MM.1S (cell line): ENCODE measurements around the gene PSD2.

Experiments used
- DNase-seq: peaks from one replicate; pipeline ENCODE4 v3.0.0-alpha.2; 2015
- H2AFZ ChIP-seq: fragments of 300-600 bp; sonication (generic); 2 replicates; pipeline ENCODE4 v1.6.0; 2016; ENCODE audit warnings: antibody characterized with exemption, low read length
- H3F3A ChIP-seq: fragments of 300-600 bp; sonication (generic); 2 replicates; pipeline ENCODE4 v1.6.1; 2016; ENCODE audit warnings: mild to moderate bottlenecking, antibody characterized with exemption, low read length, moderate library complexity, mixed read lengths; ENCODE audit not compliant: insufficient read depth
- H3K27ac ChIP-seq: fragments of 300-600 bp; sonication (generic); 2 replicates; pipeline ENCODE4 v1.5.1; 2016; ENCODE audit warnings: mild to moderate bottlenecking, low read length
- H3K27me3 ChIP-seq: fragments of 300-600 bp; sonication (generic); replicated peaks from 2 replicates; pipeline ENCODE4 v1.6.0; 2016; ENCODE audit warnings: low read length; ENCODE audit not compliant: insufficient read depth
- H3K36me3 ChIP-seq: fragments of 300-600 bp; sonication (generic); replicated peaks from 2 replicates; pipeline ENCODE4 v1.6.1; 2016; ENCODE audit warnings: mild to moderate bottlenecking, low read length, mixed read lengths; ENCODE audit not compliant: insufficient read depth
- H3K4me1 ChIP-seq: fragments of 300-600 bp; sonication (generic); 2 replicates; pipeline ENCODE4 v1.6.1; 2016; ENCODE audit warnings: low read length, mixed read lengths
- H3K4me2 ChIP-seq: fragments of 300-600 bp; sonication (generic); 2 replicates; pipeline ENCODE4 v1.6.0; 2016; ENCODE audit warnings: low read depth, low read length
- H3K4me3 ChIP-seq: fragments of 300-600 bp; sonication (generic); 2 replicates; pipeline ENCODE4 v1.5.1; 2016; ENCODE audit warnings: low read length, mixed read lengths
- H3K79me2 ChIP-seq: fragments of 300-600 bp; sonication (generic); 2 replicates; pipeline ENCODE4 v1.6.1; 2016; ENCODE audit warnings: mixed run types, low read length, mixed read lengths
- H3K9ac ChIP-seq: fragments of 300-600 bp; sonication (generic); 2 replicates; pipeline ENCODE4 v1.6.1; 2016; ENCODE audit warnings: low read length, mixed read lengths
- H3K9me2 ChIP-seq: fragments of 300-600 bp; sonication (generic); replicated peaks from 2 replicates; pipeline ENCODE4 v1.6.1; 2016; ENCODE audit warnings: mild to moderate bottlenecking, low read length, mixed read lengths; ENCODE audit not compliant: insufficient read depth
- H3K9me3 ChIP-seq: fragments of 300-600 bp; sonication (generic); replicated peaks from 2 replicates; pipeline ENCODE4 v1.6.1; 2016; ENCODE audit warnings: mild to moderate bottlenecking, low read length, mixed read lengths; ENCODE audit not compliant: insufficient read depth
- H4K20me1 ChIP-seq: fragments of 300-600 bp; sonication (generic); 2 replicates; pipeline ENCODE4 v1.6.1; 2016; ENCODE audit warnings: mild to moderate bottlenecking, low read length, moderate library complexity, mixed read lengths; ENCODE audit not compliant: insufficient read depth
- EZH2 ChIP-seq: fragments of 300-600 bp; sonication (generic); optimal IDR thresholded peaks from 2 replicates; pipeline ENCODE3; 2017; ENCODE audit warnings: low read depth, mild to moderate bottlenecking, antibody characterized with exemption, low read length, mixed read lengths
- EZH2phosphoT487 ChIP-seq: fragments of 300-600 bp; sonication (generic); IDR thresholded peaks from 2 replicates; pipeline ENCODE4 v1.6.1; 2018; ENCODE audit warnings: antibody characterized with exemption, low read length
- TF ChIP-seq, protein P1 (sequence below): fragments of 300-600 bp; sonication (generic); IDR thresholded peaks from 2 replicates; pipeline ENCODE4 v1.5.1; 2016; ENCODE audit warnings: antibody characterized with exemption, low read length, mixed read lengths

The PSD2 gene

DNA sequence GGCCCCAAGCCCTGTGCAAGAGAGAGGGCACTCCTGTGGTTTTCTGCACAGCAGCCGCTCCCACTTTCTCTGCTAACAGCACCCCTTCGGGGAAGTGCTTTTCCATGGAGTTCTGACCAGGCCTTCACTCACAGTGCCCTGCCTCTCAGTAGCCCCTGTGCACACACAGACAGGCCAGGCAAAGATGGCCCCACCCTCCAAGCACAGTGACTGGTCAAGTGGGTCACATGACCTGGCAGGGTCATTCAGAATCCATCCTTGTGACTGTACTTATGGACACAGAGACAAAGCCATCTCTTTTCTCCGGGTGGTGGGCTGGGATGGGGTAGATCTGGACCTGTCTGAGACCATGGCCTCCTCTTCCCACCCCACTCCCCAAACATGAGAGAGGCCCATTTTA lies 82.5 kb downstream of the PSD2 start:
- no peaks in the 10 kb centered on the region for H4K20me1 ChIP-seq
- no peaks in the 10 kb centered on the region for H3K27me3 ChIP-seq
- H3K9me3 ChIP-seq = no peaks in the 10 kb centered on the region
- H3K36me3 ChIP-seq = no peaks in the 10 kb centered on the region
- H3K79me2 ChIP-seq = no peaks in the 10 kb centered on the region
- no peak for DNase-seq
- no peak overlapping the region for H3K9ac ChIP-seq
- no peak overlapping the region for H3K27ac ChIP-seq
- H3K4me1 ChIP-seq = no peaks in the 10 kb centered on the region
- H3K4me2 ChIP-seq = no peak overlapping the region
- H3F3A ChIP-seq = no peaks in the 10 kb centered on the region
- H2AFZ ChIP-seq = no peak overlapping the region
- no peaks in the 10 kb centered on the region for H3K9me2 ChIP-seq
- TF ChIP-seq, protein P1, sequence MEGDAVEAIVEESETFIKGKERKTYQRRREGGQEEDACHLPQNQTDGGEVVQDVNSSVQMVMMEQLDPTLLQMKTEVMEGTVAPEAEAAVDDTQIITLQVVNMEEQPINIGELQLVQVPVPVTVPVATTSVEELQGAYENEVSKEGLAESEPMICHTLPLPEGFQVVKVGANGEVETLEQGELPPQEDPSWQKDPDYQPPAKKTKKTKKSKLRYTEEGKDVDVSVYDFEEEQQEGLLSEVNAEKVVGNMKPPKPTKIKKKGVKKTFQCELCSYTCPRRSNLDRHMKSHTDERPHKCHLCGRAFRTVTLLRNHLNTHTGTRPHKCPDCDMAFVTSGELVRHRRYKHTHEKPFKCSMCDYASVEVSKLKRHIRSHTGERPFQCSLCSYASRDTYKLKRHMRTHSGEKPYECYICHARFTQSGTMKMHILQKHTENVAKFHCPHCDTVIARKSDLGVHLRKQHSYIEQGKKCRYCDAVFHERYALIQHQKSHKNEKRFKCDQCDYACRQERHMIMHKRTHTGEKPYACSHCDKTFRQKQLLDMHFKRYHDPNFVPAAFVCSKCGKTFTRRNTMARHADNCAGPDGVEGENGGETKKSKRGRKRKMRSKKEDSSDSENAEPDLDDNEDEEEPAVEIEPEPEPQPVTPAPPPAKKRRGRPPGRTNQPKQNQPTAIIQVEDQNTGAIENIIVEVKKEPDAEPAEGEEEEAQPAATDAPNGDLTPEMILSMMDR = no peak
- no peak for TF ChIP-seq EZH2phosphoT487
- no peak for TF ChIP-seq EZH2
- no peak overlapping the region for H3K4me3 ChIP-seq

DNA sequence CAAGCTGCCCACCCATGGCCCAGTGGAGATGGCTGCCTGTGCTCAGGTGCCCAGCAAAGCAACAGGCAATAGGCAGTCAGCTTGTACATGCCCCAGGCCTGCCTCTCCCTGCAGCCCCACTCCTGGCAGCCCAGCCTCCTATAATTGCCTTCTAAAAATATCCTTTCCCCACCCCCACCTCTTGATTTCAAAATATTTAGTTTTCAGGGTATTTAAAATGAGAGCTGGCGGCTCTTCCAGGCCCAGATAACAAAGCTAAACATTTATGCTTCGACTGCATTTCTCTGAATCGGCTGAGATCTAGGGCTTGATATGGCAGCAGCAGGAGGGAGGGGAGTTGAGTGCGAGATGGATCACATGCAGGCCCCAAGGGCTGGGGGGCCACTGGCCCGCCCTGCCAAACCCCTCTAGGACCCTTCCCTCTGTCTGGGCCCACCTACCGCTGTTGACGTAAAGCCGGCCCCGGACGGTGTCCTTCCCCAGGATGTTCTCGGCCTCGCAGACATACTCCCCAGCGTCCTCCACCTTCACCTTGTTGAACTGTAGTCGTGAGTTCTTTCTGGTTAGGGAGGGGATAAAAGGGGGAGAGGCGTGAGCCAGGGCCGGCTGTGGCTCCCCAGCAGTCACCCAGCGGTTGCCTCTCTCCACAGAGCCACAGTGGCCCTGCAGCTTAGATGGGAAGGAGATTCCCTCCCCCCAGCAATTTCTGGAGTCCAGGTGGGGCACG lies 85.0 kb downstream of the PSD2 start:
- H3K27me3 ChIP-seq = no peaks in the 10 kb centered on the region
- TF ChIP-seq EZH2phosphoT487 (no peak), EZH2 (no peak)
- TF ChIP-seq, protein P1 = no peak
- H3K9ac ChIP-seq = no peak overlapping the region
- no peaks in the 10 kb centered on the region for H3K9me3 ChIP-seq
- H4K20me1 ChIP-seq = no peaks in the 10 kb centered on the region
- H3K4me2 ChIP-seq = no peak overlapping the region
- H3K36me3 ChIP-seq = no peaks in the 10 kb centered on the region
- H3K4me3 ChIP-seq = no peak overlapping the region
- H3K4me1 ChIP-seq = no peaks in the 10 kb centered on the region
- no peak overlapping the region for H3K27ac ChIP-seq
- no peaks in the 10 kb centered on the region for H3F3A ChIP-seq
- no peak for DNase-seq
- no peak overlapping the region for H2AFZ ChIP-seq
- H3K9me2 ChIP-seq = no peaks in the 10 kb centered on the region
- no peaks in the 10 kb centered on the region for H3K79me2 ChIP-seq

DNA sequence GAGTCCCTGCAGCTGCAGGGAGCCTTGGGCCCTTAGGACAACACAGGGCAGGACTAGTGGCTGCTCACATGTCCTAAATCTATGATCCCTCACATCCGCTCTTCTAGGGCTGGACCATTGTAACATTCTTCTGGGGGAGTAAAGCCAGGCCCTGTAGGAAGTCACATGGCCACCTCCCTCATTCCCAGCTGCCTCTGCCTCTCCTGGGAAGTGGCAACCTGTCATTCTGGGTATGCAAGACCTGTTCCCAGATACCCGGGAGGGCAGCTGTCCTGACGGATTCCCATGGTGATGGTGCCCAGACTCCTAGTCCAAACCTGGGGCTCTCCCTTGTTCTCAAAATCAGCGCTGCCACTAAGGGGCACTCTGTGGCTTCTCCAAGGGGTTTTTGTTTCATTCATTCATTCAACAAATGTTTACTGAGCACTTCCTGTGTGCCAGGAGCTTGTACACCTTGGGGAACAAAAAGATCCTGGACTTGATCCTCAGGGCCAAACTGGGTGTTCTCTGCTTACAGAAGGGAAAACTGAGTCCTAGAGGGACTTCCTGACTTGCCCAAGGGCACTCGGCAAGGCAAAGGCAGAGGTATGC lies 85.6 kb downstream of the PSD2 start:
- no peaks in the 10 kb centered on the region for H3K27me3 ChIP-seq
- H4K20me1 ChIP-seq = no peaks in the 10 kb centered on the region
- H3F3A ChIP-seq = no peaks in the 10 kb centered on the region
- H3K36me3 ChIP-seq = no peaks in the 10 kb centered on the region
- H3K9ac ChIP-seq = no peak overlapping the region
- no peaks in the 10 kb centered on the region for H3K79me2 ChIP-seq
- no peak overlapping the region for H3K4me2 ChIP-seq
- TF ChIP-seq, protein P1 = no peak
- TF ChIP-seq EZH2phosphoT487 = no peak
- no peak for TF ChIP-seq EZH2
- H3K4me3 ChIP-seq = no peak overlapping the region
- no peak for DNase-seq
- H3K4me1 ChIP-seq = no peaks in the 10 kb centered on the region
- H3K9me3 ChIP-seq = no peaks in the 10 kb centered on the region
- no peak overlapping the region for H3K27ac ChIP-seq
- no peaks in the 10 kb centered on the region for H3K9me2 ChIP-seq
- no peak overlapping the region for H2AFZ ChIP-seq
